T-helper 1 cell treated with Interleukin-12 subunit alpha and Interleukin-12 subunit beta and Interleukin-4 antibody, amounts not matched to agents 30 μg/mL and 1 μg/mL, for 36 hours (primary cell): ENCODE data around the gene EXOC4.

Source experiments
- H3K27ac Mint-ChIP-seq: one replicate; pipeline ENCODE4 v1.8.0; 2021; ENCODE audit warnings: mild to moderate bottlenecking, mixed read lengths
- H3K27me3 Mint-ChIP-seq: one replicate; pipeline ENCODE4 v1.8.0; 2021; ENCODE audit warnings: low read depth, mixed read lengths
- H3K36me3 Mint-ChIP-seq: one replicate; pipeline ENCODE4 v1.8.0; 2021; ENCODE audit warnings: low read depth, mixed read lengths
- H3K4me1 Mint-ChIP-seq: one replicate; pipeline ENCODE4 v1.8.0; 2021; ENCODE audit warnings: low read depth, mixed read lengths
- H3K4me3 Mint-ChIP-seq: one replicate; pipeline ENCODE4 v1.8.0; 2021; ENCODE audit warnings: mild to moderate bottlenecking, moderate library complexity, mixed read lengths
- H3K9me3 Mint-ChIP-seq: one replicate; pipeline ENCODE4 v1.8.0; 2021; ENCODE audit warnings: mixed read lengths

The EXOC4 gene

GRCh38 chr7:134022286-134022911 is 769.5 kb downstream of the EXOC4 start:
- H3K27ac Mint-ChIP-seq: no peak overlapping the region
- no peaks in the 10 kb centered on the region for H3K9me3 Mint-ChIP-seq
- no peaks in the 10 kb centered on the region for H3K4me1 Mint-ChIP-seq
- no peak overlapping the region for H3K4me3 Mint-ChIP-seq
- no peaks in the 10 kb centered on the region for H3K27me3 Mint-ChIP-seq
- no peaks in the 10 kb centered on the region for H3K36me3 Mint-ChIP-seq

- H3K36me3 Mint-ChIP-seq: no peaks in the 10 kb centered on the region
- no peaks in the 10 kb centered on the region for H3K27me3 Mint-ChIP-seq
- H3K27ac Mint-ChIP-seq: no peak overlapping the region
- no peak overlapping the region for H3K4me3 Mint-ChIP-seq
- H3K9me3 Mint-ChIP-seq: no peaks in the 10 kb centered on the region
- H3K4me1 Mint-ChIP-seq: no peaks in the 10 kb centered on the region
These were observed 771.9 kb downstream of the EXOC4 start for GRCh38 chr7:134024739-134025138.

- Mint-ChIP-seq H3K27me3 (no peaks in the 10 kb centered on the region), H3K4me1 (no peaks in the 10 kb centered on the region), H3K4me3 (no peak overlapping the region), H3K27ac (no peak overlapping the region), H3K9me3 (no peaks in the 10 kb centered on the region), H3K36me3 (no peaks in the 10 kb centered on the region)
These were observed 776.0 kb downstream of the EXOC4 start for GRCh38 chr7:134028853-134029252.

- no peak overlapping the region for H3K27ac Mint-ChIP-seq
- H3K36me3 Mint-ChIP-seq: no peaks in the 10 kb centered on the region
- H3K4me3 Mint-ChIP-seq: no peak overlapping the region
These were observed 776.9 kb downstream of the EXOC4 start for GRCh38 chr7:134029743-134030142.

GRCh38 chr7:134030460-134030865 is 777.6 kb downstream of the EXOC4 start:
- Mint-ChIP-seq H3K9me3 (no peaks in the 10 kb centered on the region), H3K27ac (no peak overlapping the region), H3K36me3 (no peaks in the 10 kb centered on the region), H3K4me1 (no peaks in the 10 kb centered on the region), H3K27me3 (no peaks in the 10 kb centered on the region), H3K4me3 (no peak overlapping the region)

More at GRCh38 chr7:134029743-134030142, 776.9 kb downstream of the EXOC4 start:
- no peaks in the 10 kb centered on the region for H3K4me1 Mint-ChIP-seq
- no peaks in the 10 kb centered on the region for H3K27me3 Mint-ChIP-seq
- no peaks in the 10 kb centered on the region for H3K9me3 Mint-ChIP-seq

GRCh38 chr7:134031835-134032617 is 779.1 kb downstream of the EXOC4 start:
- no peaks in the 10 kb centered on the region for H3K4me1 Mint-ChIP-seq
- no peak overlapping the region for H3K27ac Mint-ChIP-seq
- no peak overlapping the region for H3K4me3 Mint-ChIP-seq
- no peaks in the 10 kb centered on the region for H3K9me3 Mint-ChIP-seq
- no peaks in the 10 kb centered on the region for H3K27me3 Mint-ChIP-seq
- H3K36me3 Mint-ChIP-seq: no peaks in the 10 kb centered on the region

GRCh38 chr7:134034652-134035051 is 781.8 kb downstream of the EXOC4 start:
- Mint-ChIP-seq H3K27ac (no peak overlapping the region), H3K4me3 (no peak overlapping the region), H3K36me3 (no peaks in the 10 kb centered on the region), H3K9me3 (no peaks in the 10 kb centered on the region), H3K4me1 (no peaks in the 10 kb centered on the region), H3K27me3 (no peaks in the 10 kb centered on the region)

- no peak overlapping the region for H3K27ac Mint-ChIP-seq
- H3K36me3 Mint-ChIP-seq: no peaks in the 10 kb centered on the region
- no peaks in the 10 kb centered on the region for H3K27me3 Mint-ChIP-seq
- H3K4me1 Mint-ChIP-seq: no peaks in the 10 kb centered on the region
- no peaks in the 10 kb centered on the region for H3K9me3 Mint-ChIP-seq
- H3K4me3 Mint-ChIP-seq: no peak overlapping the region
These were observed 785.1 kb downstream of the EXOC4 start for GRCh38 chr7:134037991-134038390.

GRCh38 chr7:134040988-134041387 is 788.1 kb downstream of the EXOC4 start:
- no peaks in the 10 kb centered on the region for H3K9me3 Mint-ChIP-seq
- H3K27ac Mint-ChIP-seq: no peak overlapping the region
- no peaks in the 10 kb centered on the region for H3K36me3 Mint-ChIP-seq
- H3K4me1 Mint-ChIP-seq: no peaks in the 10 kb centered on the region
- no peaks in the 10 kb centered on the region for H3K27me3 Mint-ChIP-seq
- H3K4me3 Mint-ChIP-seq: no peak overlapping the region

- Mint-ChIP-seq H3K36me3 (no peaks in the 10 kb centered on the region), H3K4me1 (no peaks in the 10 kb centered on the region)
These were observed 788.6 kb downstream of the EXOC4 start for GRCh38 chr7:134041477-134041876.

GRCh38 chr7:134042307-134042706 is 789.4 kb downstream of the EXOC4 start:
- H3K27me3 Mint-ChIP-seq: no peaks in the 10 kb centered on the region
- no peak overlapping the region for H3K4me3 Mint-ChIP-seq
- H3K27ac Mint-ChIP-seq: no peak overlapping the region
- no peaks in the 10 kb centered on the region for H3K4me1 Mint-ChIP-seq
- H3K36me3 Mint-ChIP-seq: no peaks in the 10 kb centered on the region
- H3K9me3 Mint-ChIP-seq: no peaks in the 10 kb centered on the region

More at GRCh38 chr7:134041477-134041876, 788.6 kb downstream of the EXOC4 start:
- no peak overlapping the region for H3K27ac Mint-ChIP-seq
- H3K9me3 Mint-ChIP-seq: no peaks in the 10 kb centered on the region
- H3K4me3 Mint-ChIP-seq: no peak overlapping the region
- H3K27me3 Mint-ChIP-seq: no peaks in the 10 kb centered on the region

GRCh38 chr7:134044682-134045081 is 791.8 kb downstream of the EXOC4 start:
- Mint-ChIP-seq H3K4me1 (no peaks in the 10 kb centered on the region), H3K36me3 (no peaks in the 10 kb centered on the region), H3K9me3 (no peaks in the 10 kb centered on the region), H3K27ac (no peak overlapping the region), H3K4me3 (no peak overlapping the region), H3K27me3 (no peaks in the 10 kb centered on the region)

GRCh38 chr7:134045716-134046115 is 792.8 kb downstream of the EXOC4 start:
- no peak overlapping the region for H3K27ac Mint-ChIP-seq
- no peaks in the 10 kb centered on the region for H3K4me1 Mint-ChIP-seq
- H3K9me3 Mint-ChIP-seq: no peaks in the 10 kb centered on the region
- H3K27me3 Mint-ChIP-seq: no peaks in the 10 kb centered on the region
- H3K36me3 Mint-ChIP-seq: no peaks in the 10 kb centered on the region
- no peak overlapping the region for H3K4me3 Mint-ChIP-seq

- Mint-ChIP-seq H3K27me3 (no peaks in the 10 kb centered on the region), H3K9me3 (no peaks in the 10 kb centered on the region)
These were observed 793.8 kb downstream of the EXOC4 start for GRCh38 chr7:134046594-134047128.

GRCh38 chr7:134047675-134048074 is 794.8 kb downstream of the EXOC4 start:
- H3K4me3 Mint-ChIP-seq: no peak overlapping the region
- no peak overlapping the region for H3K27ac Mint-ChIP-seq
- H3K4me1 Mint-ChIP-seq: no peaks in the 10 kb centered on the region
- no peaks in the 10 kb centered on the region for H3K9me3 Mint-ChIP-seq
- no peaks in the 10 kb centered on the region for H3K36me3 Mint-ChIP-seq
- H3K27me3 Mint-ChIP-seq: no peaks in the 10 kb centered on the region

More at GRCh38 chr7:134046594-134047128, 793.8 kb downstream of the EXOC4 start:
- Mint-ChIP-seq H3K36me3 (no peaks in the 10 kb centered on the region), H3K4me1 (no peaks in the 10 kb centered on the region), H3K27ac (no peak overlapping the region), H3K4me3 (no peak overlapping the region)
